GM10266 (cell line): ENCODE results near the gene ABTB2.

Experiments used
- DNase-seq: peaks from one replicate; pipeline ENCODE4 v3.0.0; 2012; ENCODE audit errors: extremely low spot score
- TF ChIP-seq, protein P1 (sequence below): IDR thresholded peaks from 2 replicates; pipeline ENCODE4 v1.5.1; 2012; ENCODE audit warnings: mild to moderate bottlenecking, low read depth; ENCODE audit not compliant: control insufficient read depth, insufficient read depth; ENCODE audit errors: missing control alignments

Gene ABTB2

DNA sequence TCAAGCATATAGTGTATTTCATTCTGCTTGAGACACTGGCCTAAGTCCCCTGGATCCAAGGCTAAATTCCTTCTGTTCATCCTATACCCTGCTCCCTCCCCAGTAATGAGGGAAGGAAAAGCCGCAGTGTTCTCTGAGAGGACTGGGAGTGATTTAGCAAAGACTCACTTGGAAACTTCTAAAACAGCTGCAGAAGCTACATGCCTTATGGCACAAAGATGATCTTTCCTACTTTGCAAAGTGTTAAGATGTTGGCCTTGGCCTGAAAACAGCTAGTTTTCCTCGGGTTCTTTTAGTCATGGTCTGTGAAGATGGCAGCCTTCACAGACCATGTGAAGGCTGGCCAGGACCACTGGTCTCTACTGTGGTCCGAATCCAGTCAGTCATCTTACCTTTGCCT, 65.7 kb downstream of the ABTB2 start:
- TF ChIP-seq, protein P1, sequence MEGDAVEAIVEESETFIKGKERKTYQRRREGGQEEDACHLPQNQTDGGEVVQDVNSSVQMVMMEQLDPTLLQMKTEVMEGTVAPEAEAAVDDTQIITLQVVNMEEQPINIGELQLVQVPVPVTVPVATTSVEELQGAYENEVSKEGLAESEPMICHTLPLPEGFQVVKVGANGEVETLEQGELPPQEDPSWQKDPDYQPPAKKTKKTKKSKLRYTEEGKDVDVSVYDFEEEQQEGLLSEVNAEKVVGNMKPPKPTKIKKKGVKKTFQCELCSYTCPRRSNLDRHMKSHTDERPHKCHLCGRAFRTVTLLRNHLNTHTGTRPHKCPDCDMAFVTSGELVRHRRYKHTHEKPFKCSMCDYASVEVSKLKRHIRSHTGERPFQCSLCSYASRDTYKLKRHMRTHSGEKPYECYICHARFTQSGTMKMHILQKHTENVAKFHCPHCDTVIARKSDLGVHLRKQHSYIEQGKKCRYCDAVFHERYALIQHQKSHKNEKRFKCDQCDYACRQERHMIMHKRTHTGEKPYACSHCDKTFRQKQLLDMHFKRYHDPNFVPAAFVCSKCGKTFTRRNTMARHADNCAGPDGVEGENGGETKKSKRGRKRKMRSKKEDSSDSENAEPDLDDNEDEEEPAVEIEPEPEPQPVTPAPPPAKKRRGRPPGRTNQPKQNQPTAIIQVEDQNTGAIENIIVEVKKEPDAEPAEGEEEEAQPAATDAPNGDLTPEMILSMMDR: no peak
- DNase-seq: no peak

- TF ChIP-seq, protein P1: no peak
- no peak for DNase-seq
These were observed 66.9 kb downstream of the ABTB2 start for GRCh38 chr11:34290926-34291325.

DNA sequence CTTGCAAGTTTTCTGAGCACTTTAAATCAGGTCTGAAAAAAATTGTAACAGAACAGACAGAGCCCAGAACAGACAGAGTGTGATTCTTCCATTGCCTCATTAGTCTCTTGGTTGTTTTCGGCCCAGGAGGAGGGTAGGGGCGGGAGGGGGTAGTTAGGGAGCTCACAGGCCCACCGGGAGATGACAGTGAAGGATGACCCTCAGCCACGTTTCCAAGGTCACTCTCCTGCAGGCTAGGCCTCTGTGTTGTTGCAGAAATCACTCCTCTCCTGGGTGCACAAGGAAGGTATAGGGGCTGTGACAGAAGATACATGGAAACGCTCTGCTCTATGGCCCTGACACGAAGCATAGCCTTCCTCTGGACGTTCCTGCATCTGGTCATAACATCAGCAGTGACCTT, 69.3 kb downstream of the ABTB2 start:
- no peak for DNase-seq
- TF ChIP-seq, protein P1: no peak

DNA sequence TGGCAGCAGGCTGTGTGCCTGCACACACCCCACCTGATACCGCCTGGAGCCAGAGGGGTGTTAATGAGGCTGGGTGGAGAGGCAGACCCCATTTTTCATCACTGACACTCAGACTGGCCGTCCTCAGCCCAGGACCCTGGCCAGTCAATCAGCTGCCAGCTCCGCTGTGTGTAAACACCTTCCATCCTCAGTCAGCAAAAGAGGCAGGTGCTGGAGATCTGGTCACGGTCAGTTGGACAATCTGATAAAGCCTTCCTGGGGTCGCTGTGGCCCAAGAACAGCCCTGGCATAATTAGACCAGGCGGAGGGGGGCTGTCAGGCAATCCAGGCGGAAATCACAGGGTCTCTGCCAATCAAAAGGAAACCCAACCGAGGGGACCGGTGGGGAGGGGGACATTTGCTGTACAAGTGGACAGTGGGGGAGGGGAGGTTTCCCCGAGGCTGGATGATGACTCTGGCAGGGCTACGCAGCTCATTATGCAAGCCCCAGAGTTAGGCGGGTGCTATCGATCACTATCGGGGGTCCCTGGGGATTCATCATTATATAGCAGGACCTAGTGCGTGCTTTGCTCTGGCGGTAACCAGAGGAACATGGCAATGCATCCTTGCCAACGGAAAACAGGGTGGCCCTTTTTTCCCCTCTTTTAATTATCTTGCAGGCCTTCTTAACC, 72.9 kb downstream of the ABTB2 start:
- TF ChIP-seq, protein P1: no peak
- no peak for DNase-seq

DNA sequence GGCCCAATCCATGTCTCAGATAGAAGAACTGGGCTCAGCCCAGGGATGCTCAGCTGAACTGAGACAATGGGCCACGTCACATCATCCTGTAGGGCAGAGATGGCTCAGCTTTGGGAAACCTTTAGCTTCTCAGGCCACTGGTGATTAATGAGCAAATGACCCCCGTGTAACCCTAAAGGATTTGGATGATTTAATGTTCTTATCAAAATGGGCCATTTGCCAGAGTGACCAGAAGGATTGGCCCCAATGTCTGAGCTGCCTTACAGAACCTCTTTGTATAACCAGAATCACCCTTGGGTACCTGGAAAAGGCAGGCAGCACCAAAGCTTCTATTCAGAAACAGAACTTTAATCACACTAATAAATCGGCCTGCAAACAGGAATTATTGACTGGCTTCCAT, 73.7 kb downstream of the ABTB2 start:
- DNase-seq: no peak
- TF ChIP-seq, protein P1: no peak

GRCh38 chr11:34280945-34281872, 76.6 kb downstream of the ABTB2 start:
- TF ChIP-seq, protein P1: no peak
- no peak for DNase-seq
